PC-3 (cell line): ENCODE data around the gene MAN2C1. TPM values are rescaled to one million over a fixed set of nuclear protein-coding genes. Genes with fewer than 3 reads are reported as not detected.

Experiments used
- ATAC-seq: fragments of 200-7000 bp; cut with Tn5 transposase; 2 replicates; pipeline ENCODE4 v1.9.1; 2020; ENCODE audit warnings: mild to moderate bottlenecking, moderate library complexity
- BruUV-seq: library from RNA; stranded (reverse); fragments of 400-500 nt; replicated peaks from 2 replicates; lab custom pipeline; 2021; lab: Mats Ljungman, UMichigan
- CTCF ChIA-PET: fragments of 300-600 bp; sonication (Branson Sonifier 250); formaldehyde crosslinking; loops from one replicate; lab custom pipeline; 2022; ENCODE audit warnings: antibody characterized with exemption; lab: Charles Lee
- POLR2A ChIA-PET: fragments of 300-600 bp; sonication (Branson Sonifier 250); formaldehyde crosslinking; loops from one replicate; lab custom pipeline; 2022; ENCODE audit warnings: antibody characterized with exemption; ENCODE audit not compliant: unreplicated experiment; lab: Charles Lee
- DNase-seq: peaks from one replicate; pipeline ENCODE4 v3.0.0-alpha.2; 2015
- H2AFZ ChIP-seq: fragments of 300-600 bp; sonication (generic); 2 replicates; pipeline ENCODE4 v1.6.0; 2016; ENCODE audit warnings: antibody characterized with exemption, low read length
- H3F3A ChIP-seq: fragments of 300-600 bp; sonication (generic); one replicate; pipeline ENCODE4 v1.6.0; 2017; ENCODE audit warnings: antibody characterized with exemption, low read length, control low read depth, mild to moderate bottlenecking; ENCODE audit not compliant: unreplicated experiment
- H3K27ac ChIP-seq: fragments of 300-600 bp; sonication (generic); 2 replicates; pipeline ENCODE4 v1.5.1; 2016; ENCODE audit warnings: mild to moderate bottlenecking, low read length
- H3K27me3 ChIP-seq: fragments of 300-600 bp; sonication (generic); 2 replicates; pipeline ENCODE4 v1.6.1; 2016; ENCODE audit warnings: low read length, mixed read lengths
- H3K36me3 ChIP-seq: fragments of 300-600 bp; sonication (generic); 2 replicates; pipeline ENCODE4 v1.6.1; 2016; ENCODE audit warnings: low read depth, mixed run types, low read length, mixed read lengths
- H3K4me1 ChIP-seq: fragments of 300-600 bp; sonication (generic); 2 replicates; pipeline ENCODE4 v1.5.1; 2016; ENCODE audit warnings: low read length; ENCODE audit not compliant: insufficient read depth
- H3K4me2 ChIP-seq: fragments of 300-600 bp; sonication (generic); 2 replicates; pipeline ENCODE4 v1.6.0; 2016; ENCODE audit warnings: low read length
- H3K4me3 ChIP-seq: fragments of 300-600 bp; sonication (generic); 2 replicates; pipeline ENCODE4 v1.5.1; 2016; ENCODE audit warnings: mild to moderate bottlenecking, low read length, mixed read lengths
- H3K79me2 ChIP-seq: fragments of 300-600 bp; sonication (generic); 2 replicates; pipeline ENCODE4 v1.6.1; 2017; ENCODE audit warnings: low read length, mixed read lengths
- H3K9ac ChIP-seq: fragments of 300-600 bp; sonication (generic); 2 replicates; pipeline ENCODE4 v1.6.0; 2016; ENCODE audit warnings: mild to moderate bottlenecking, low read length
- H3K9me2 ChIP-seq: fragments of 300-600 bp; sonication (generic); replicated peaks from 2 replicates; pipeline ENCODE4 v1.6.1; 2016; ENCODE audit warnings: mixed run types, low read length, mixed read lengths
- H3K9me3 ChIP-seq: fragments of 300-600 bp; sonication (generic); 2 replicates; pipeline ENCODE4 v1.6.1; 2016; ENCODE audit warnings: low read length, mixed read lengths
- H4K20me1 ChIP-seq: fragments of 300-600 bp; sonication (generic); 2 replicates; pipeline ENCODE4 v1.6.1; 2016; ENCODE audit warnings: low read length, mixed read lengths
- CTCF ChIP-seq: fragments of 300-600 bp; sonication (generic); conservative IDR thresholded peaks from 2 replicates; pipeline ENCODE4 v1.5.1; 2017; ENCODE audit warnings: antibody characterized with exemption, low read depth, mild to moderate bottlenecking, low read length
- EZH2 ChIP-seq: fragments of 300-600 bp; sonication (generic); IDR thresholded peaks from one replicate; pipeline ENCODE4 v1.6.1; 2017; ENCODE audit warnings: antibody characterized with exemption, mild to moderate bottlenecking, low read length; ENCODE audit not compliant: unreplicated experiment
- EZH2phosphoT487 ChIP-seq: fragments of 300-600 bp; sonication (generic); IDR thresholded peaks from 2 replicates; pipeline ENCODE4 v1.6.1; 2018; ENCODE audit warnings: mild to moderate bottlenecking, antibody characterized with exemption, low read length, borderline replicate concordance
- intact Hi-C: fragments of 100-400 bp; cut with micrococcal nuclease; formaldehyde crosslinking; loops from 2 replicates; pipeline ENCODE4 v1.9.0; 2023
- total RNA-seq: library from RNA; depleted of rRNA; stranded (reverse); fragments of >200 nt; gene quantifications from 2 replicates; pipeline ENCODE4 v1.2.3, GENCODE V29; 2014

MAN2C1 gene
- total RNA-seq, 1 experiment from 2014 or later, result 126 TPM

DNA sequence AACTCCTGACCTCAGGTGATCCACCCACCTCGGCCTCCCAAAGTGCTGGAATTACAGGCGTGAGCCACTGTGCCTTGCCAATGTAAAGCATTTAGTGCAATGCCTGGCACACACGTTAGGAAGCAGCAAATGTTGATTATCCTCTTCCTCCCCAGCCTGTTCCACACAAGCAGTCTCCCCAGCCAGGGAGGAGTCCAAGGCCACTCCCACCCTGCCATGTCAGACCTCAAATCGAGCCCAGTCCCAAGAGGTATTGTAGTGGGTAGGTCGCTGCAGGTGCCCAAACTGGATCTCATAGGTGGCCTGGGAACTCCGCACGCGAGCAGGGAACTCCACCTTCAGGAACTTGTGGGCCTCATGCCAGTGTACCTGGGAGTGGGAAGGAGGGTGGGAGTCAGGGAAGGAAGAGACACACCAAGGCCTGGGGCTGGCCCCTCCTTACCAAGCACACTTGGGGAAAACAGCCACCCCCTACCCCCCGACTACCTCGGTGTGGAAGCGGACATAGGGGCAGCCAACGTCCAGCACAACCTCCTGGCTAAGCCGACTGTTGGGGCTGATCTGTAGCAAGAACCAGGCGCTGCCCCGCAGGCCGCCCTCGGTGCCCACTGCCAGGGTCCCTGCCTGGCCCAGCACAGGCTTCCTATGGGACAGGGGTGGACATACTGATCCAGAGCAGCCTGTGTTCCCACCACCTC lies 10.3 kb downstream of the MAN2C1 start:
- Histone ChIP-seq H3K9ac (no peak overlapping the region), H3K27ac (no peak overlapping the region), H3K9me2 (no peaks in the 10 kb centered on the region), H3K4me2 (no peak overlapping the region), H3K36me3 (peaks cover 6% of the 10 kb centered on the region; the same call in 1 of the 2 replicates), H2AFZ (no peak overlapping the region), H3F3A (no peaks in the 10 kb centered on the region), H3K4me3 (no peak overlapping the region), H3K4me1 (no peaks in the 10 kb centered on the region), H4K20me1 (no peaks in the 10 kb centered on the region), H3K79me2 (no peaks in the 10 kb centered on the region), H3K9me3 (no peaks in the 10 kb centered on the region), H3K27me3 (no peaks in the 10 kb centered on the region)
- no peak for TF ChIP-seq EZH2
- no peak for TF ChIP-seq EZH2phosphoT487
- TF ChIP-seq CTCF, result no peak
- DNase-seq (no peak), ATAC-seq (no peak)
- intact Hi-C loops, result no loop called here
- ChIA-PET POLR2A (no interaction called here), CTCF (no interaction called here)
- no TSS peak for BruUV-seq

DNA sequence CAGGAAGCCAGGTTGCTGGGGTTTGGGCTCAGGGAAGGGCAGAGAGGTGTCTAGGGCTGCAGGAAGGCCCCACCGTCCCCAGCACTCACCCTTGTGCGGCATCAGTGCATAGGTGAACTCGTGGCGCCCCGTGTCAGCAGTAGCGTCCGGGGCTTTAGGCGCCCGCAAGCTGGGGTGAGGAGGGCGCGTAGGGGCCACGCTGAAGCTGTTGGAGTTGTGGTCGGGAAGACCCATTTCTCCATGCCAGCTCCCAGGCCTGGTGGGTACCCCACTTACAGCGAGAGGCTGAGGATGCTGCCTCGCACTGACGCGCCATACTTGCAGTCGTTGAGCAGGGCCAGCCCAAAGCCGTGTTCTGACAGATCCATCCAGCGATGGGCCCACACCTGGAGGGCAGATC lies 11.9 kb downstream of the MAN2C1 start:
- Histone ChIP-seq H3K4me3 (no peak overlapping the region), H4K20me1 (no peaks in the 10 kb centered on the region), H3K4me1 (no peaks in the 10 kb centered on the region), H3K36me3 (peaks cover 6% of the 10 kb centered on the region; the same call in 1 of the 2 replicates), H3K9ac (no peak overlapping the region), H3F3A (no peaks in the 10 kb centered on the region), H2AFZ (no peak overlapping the region), H3K4me2 (no peak overlapping the region), H3K79me2 (no peaks in the 10 kb centered on the region), H3K27me3 (no peaks in the 10 kb centered on the region), H3K27ac (no peak overlapping the region), H3K9me3 (no peaks in the 10 kb centered on the region), H3K9me2 (no peaks in the 10 kb centered on the region)
- ATAC-seq, result no peak
- no TSS peak for BruUV-seq
- no peak for DNase-seq
- POLR2A ChIA-PET, result no interaction called here
- CTCF ChIA-PET, result no interaction called here
- TF ChIP-seq EZH2 (no peak), CTCF (no peak), EZH2phosphoT487 (no peak)
- intact Hi-C loops, result no loop called here

DNA sequence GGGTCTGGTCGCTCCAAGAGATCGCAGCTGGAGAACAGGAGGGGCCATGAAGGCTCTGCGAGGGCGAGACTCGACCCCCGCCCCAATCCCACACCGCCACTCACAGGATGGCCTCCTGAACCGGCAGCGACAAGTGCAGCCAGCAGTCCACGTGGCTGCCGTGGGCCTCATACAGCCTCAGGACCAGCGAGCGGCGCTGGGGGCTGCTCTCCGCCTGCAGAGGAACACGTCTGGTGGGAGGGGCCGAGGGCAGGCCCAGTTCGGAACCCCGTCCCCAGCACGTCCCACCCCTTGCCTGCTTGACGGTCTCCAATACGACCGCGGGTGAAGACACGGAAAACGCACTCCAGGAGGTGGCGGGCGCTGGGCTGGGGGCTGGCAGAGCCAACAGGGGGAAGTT lies 12.4 kb downstream of the MAN2C1 start:
- H3K9ac ChIP-seq, result no peak overlapping the region
- ATAC-seq, result no peak
- no peaks in the 10 kb centered on the region for H3K4me1 ChIP-seq
- no peaks in the 10 kb centered on the region for H3K27me3 ChIP-seq
- intact Hi-C loops, result no loop called here
- no peaks in the 10 kb centered on the region for H3K9me2 ChIP-seq
- H3K36me3 ChIP-seq, result peaks cover 6% of the 10 kb centered on the region; the same call in 1 of the 2 replicates
- H3F3A ChIP-seq, result no peaks in the 10 kb centered on the region
- TF ChIP-seq CTCF (no peak), EZH2 (no peak), EZH2phosphoT487 (no peak)
- H3K27ac ChIP-seq, result no peak overlapping the region
- H3K79me2 ChIP-seq, result no peaks in the 10 kb centered on the region
- POLR2A ChIA-PET, result no interaction called here
- no peak overlapping the region for H2AFZ ChIP-seq
- DNase-seq, result no peak
- H3K4me2 ChIP-seq, result no peak overlapping the region
- no peaks in the 10 kb centered on the region for H4K20me1 ChIP-seq
- BruUV-seq, result no TSS peak
- CTCF ChIA-PET, result no interaction called here
- H3K9me3 ChIP-seq, result no peaks in the 10 kb centered on the region
- H3K4me3 ChIP-seq, result no peak overlapping the region
